MCF 10A (cell line): Measurements from ENCODE around the gene EPHB6. TPM values are rescaled to one million over a fixed set of nuclear protein-coding genes. Genes with fewer than 3 reads are reported as not detected.

Experiments
- BruUV-seq: library from RNA; stranded (reverse); fragments of 400-500 nt; replicated peaks from 2 replicates; lab custom pipeline; 2021; lab: Mats Ljungman, UMichigan
- CTCF ChIA-PET: fragments of 300-600 bp; sonication (Branson Sonifier 250); formaldehyde crosslinking; extraction: SDS; loops from one replicate; lab custom pipeline; 2021; ENCODE audit warnings: antibody characterized with exemption, inconsistent platforms; lab: Yijun Ruan, JAX
- POLR2A ChIA-PET: fragments of 300-600, 350-650 bp; sonication (Branson Sonifier 250); formaldehyde crosslinking; extraction: SDS; loops from one replicate; lab custom pipeline; 2020; ENCODE audit warnings: antibody characterized with exemption, inconsistent platforms; lab: Yijun Ruan, JAX
- DNase-seq: peaks from one replicate; pipeline ENCODE4 v3.0.0-alpha.2; 2018; ENCODE audit not compliant: unreplicated experiment
- H3K27ac Mint-ChIP-seq: one replicate; pipeline ENCODE4 v1.8.0; 2022; ENCODE audit warnings: mild to moderate bottlenecking, low read depth, mixed read lengths; ENCODE audit not compliant: unreplicated experiment
- H3K27me3 Mint-ChIP-seq: one replicate; pipeline ENCODE4 v1.8.0; 2022; ENCODE audit warnings: mixed read lengths; ENCODE audit not compliant: insufficient read depth, unreplicated experiment
- H3K36me3 Mint-ChIP-seq: one replicate; pipeline ENCODE4 v1.8.0; 2022; ENCODE audit warnings: mild to moderate bottlenecking, moderate library complexity, mixed read lengths; ENCODE audit not compliant: insufficient read depth, unreplicated experiment
- H3K4me1 Mint-ChIP-seq: one replicate; pipeline ENCODE4 v1.8.0; 2022; ENCODE audit warnings: mixed read lengths; ENCODE audit not compliant: insufficient read depth, unreplicated experiment
- H3K4me3 Mint-ChIP-seq: one replicate; pipeline ENCODE4 v1.8.0; 2022; ENCODE audit warnings: mild to moderate bottlenecking, moderate library complexity, mixed read lengths; ENCODE audit not compliant: unreplicated experiment
- H3K9me3 Mint-ChIP-seq: one replicate; pipeline ENCODE4 v1.8.0; 2022; ENCODE audit warnings: mixed read lengths; ENCODE audit not compliant: unreplicated experiment
- intact Hi-C: fragments of 100-400 bp; cut with micrococcal nuclease; formaldehyde crosslinking; loops from 2 replicates; pipeline ENCODE4 v1.14.1; 2022
- total RNA-seq: library from RNA; stranded (reverse); gene quantifications from 2 replicates; pipeline ENCODE4 v1.2.3, GENCODE V29; 2022
- TF ChIP-seq, protein P1 (sequence below): fragments of 200-600 bp; IDR thresholded peaks from one replicate; pipeline ENCODE4 v1.8.0; 2022; ENCODE audit warnings: antibody characterized with exemption, mild to moderate bottlenecking; ENCODE audit not compliant: unreplicated experiment

EPHB6 gene
- total RNA-seq, 1 experiment from 2014 or later: 1.4 TPM

DNA sequence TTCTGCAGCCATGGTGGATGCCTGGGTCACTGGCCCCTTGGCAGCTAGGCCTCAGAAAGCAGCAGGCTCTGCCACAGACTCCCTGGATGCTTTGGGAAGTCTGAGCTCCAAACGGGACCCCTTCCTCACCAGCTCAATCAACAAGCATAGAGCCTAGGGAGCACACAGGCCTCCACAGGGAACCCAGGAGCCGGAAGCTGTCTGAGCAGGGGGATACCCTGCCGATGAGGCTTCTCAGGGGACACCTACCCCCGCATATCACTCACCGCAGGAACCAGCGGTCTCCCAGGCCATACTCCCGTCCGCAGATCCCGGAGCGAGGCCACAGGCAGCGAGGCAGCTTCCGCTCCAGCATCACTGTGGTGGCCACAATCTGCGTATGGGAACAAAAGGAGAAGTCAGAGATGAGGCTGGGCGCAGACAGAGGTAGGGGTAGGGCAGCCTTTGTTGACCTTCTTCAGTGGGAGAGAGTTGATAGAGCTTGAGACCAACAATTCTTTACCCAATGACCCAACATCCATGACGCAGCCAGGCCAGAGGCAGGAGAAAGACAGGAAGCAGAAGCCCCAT, 17.3 kb downstream of the EPHB6 start:
- POLR2A ChIA-PET: interaction anchor here (0.7 to 0.9 kb wide), 3 partner anchors 13 to 83 kb away, joined by 3 read pairs; no protein-coding TSS in a partner anchor
- Mint-ChIP-seq H3K27ac (no peak overlapping the region), H3K4me1 (no peaks in the 10 kb centered on the region), H3K36me3 (no peaks in the 10 kb centered on the region), H3K27me3 (peaks cover 18% of the 10 kb centered on the region), H3K9me3 (no peaks in the 10 kb centered on the region), H3K4me3 (no peak overlapping the region)
- BruUV-seq: no TSS peak
- CTCF ChIA-PET: interaction anchor here (0.8 to 5.6 kb wide), 16 partner anchors 9 to 368 kb away, joined by 3 to 48 read pairs (median 6); partner anchors contain the start of gene EPHB6
- no peak for DNase-seq
- intact Hi-C loops: no loop called here
- TF ChIP-seq, protein P1, sequence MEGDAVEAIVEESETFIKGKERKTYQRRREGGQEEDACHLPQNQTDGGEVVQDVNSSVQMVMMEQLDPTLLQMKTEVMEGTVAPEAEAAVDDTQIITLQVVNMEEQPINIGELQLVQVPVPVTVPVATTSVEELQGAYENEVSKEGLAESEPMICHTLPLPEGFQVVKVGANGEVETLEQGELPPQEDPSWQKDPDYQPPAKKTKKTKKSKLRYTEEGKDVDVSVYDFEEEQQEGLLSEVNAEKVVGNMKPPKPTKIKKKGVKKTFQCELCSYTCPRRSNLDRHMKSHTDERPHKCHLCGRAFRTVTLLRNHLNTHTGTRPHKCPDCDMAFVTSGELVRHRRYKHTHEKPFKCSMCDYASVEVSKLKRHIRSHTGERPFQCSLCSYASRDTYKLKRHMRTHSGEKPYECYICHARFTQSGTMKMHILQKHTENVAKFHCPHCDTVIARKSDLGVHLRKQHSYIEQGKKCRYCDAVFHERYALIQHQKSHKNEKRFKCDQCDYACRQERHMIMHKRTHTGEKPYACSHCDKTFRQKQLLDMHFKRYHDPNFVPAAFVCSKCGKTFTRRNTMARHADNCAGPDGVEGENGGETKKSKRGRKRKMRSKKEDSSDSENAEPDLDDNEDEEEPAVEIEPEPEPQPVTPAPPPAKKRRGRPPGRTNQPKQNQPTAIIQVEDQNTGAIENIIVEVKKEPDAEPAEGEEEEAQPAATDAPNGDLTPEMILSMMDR: no peak

DNA sequence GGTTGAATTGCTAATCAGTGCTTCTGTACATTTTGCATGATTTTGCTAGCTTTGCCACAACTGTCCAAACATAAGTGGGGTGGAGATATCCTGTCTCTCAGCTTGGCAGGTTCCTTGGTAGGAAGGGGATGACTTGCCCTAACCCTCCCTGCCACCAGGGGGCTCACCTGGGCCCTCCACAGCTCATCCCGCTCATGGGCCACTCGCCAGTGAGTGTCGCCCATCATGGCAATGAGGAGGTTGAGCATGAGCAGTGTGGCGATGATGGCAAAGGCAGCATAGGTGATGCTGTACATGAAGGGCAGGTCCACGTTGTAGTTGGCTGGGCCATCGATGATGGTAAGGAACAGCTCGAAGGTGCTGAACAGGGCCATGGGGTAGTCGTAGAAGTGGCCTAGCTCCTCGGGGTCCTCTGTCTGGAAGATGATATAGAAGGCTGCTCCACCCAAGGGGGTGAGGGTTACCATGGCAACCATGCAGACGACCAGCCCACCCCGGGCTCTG, 18.5 kb downstream of the EPHB6 start:
- Mint-ChIP-seq H3K4me3 (no peak overlapping the region), H3K4me1 (no peaks in the 10 kb centered on the region), H3K9me3 (no peaks in the 10 kb centered on the region), H3K27me3 (peaks cover 29% of the 10 kb centered on the region), H3K27ac (no peak overlapping the region), H3K36me3 (no peaks in the 10 kb centered on the region)
- no TSS peak for BruUV-seq
- DNase-seq: no peak
- intact Hi-C loops: no loop called here
- CTCF ChIA-PET: interaction anchor here (0.6 to 5.6 kb wide), 14 partner anchors 8 to 367 kb away, joined by 3 to 48 read pairs (median 6); partner anchors contain the start of gene EPHB6
- TF ChIP-seq, protein P1: peak; percentile 24
- POLR2A ChIA-PET: interaction anchor here (0.9 kb wide), 1 partner anchor 14 kb away, joined by 3 read pairs; no protein-coding TSS in a partner anchor

DNA sequence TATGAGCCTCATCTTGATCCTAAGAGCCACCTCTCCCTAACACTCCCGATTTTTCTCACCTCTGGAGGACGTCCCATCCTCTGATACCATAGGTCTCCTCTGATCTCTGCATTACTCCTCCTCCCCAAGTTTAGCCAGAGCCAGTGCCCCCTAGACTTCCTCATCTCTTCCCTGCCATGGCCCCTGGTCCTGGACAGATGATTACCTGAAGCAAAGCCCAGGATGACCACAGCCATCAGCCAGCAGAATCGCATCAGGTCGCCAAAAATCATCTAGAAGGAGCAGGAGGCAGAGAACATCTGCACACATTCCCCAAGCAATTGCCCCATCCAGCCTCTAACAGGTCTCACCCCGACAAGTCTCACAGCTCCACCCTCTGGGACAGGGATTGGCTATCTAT, 19.0 kb downstream of the EPHB6 start:
- CTCF ChIA-PET: interaction anchor here (1.9 to 5.6 kb wide), 6 partner anchors 7 to 132 kb away, joined by 8 to 48 read pairs (median 13); partner anchors contain the start of gene EPHB6

DNA sequence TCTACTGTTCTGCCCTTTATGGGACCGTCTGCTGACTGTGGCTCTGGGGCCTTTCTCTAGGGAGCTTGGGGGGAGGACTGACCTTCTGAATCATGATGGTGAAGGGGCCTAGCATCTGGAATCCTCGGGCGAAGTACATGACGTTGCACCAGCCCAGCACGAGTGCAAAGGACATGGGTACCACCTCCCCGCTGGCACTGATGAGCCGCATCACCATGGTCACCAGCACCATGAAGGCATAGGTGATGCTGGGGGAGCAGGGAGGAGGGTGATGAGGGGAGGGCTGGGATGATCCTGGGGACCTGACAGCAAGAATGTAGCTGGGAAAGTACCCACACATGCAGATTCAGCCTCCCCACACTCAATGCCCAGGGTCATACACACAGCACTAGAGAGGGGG, 19.5 kb downstream of the EPHB6 start:
- TF ChIP-seq, protein P1: no peak
- DNase-seq: no peak
- ChIA-PET POLR2A (no interaction called here), CTCF (interaction anchor here (0.7 to 5.6 kb wide), 6 partner anchors 8 to 132 kb away, joined by 3 to 48 read pairs (median 10); partner anchors contain the start of gene EPHB6)
- Mint-ChIP-seq H3K4me1 (no peaks in the 10 kb centered on the region), H3K9me3 (no peaks in the 10 kb centered on the region), H3K27me3 (peaks cover 39% of the 10 kb centered on the region), H3K36me3 (no peaks in the 10 kb centered on the region), H3K27ac (no peak overlapping the region), H3K4me3 (no peak overlapping the region)
- intact Hi-C loops: no loop called here
- no TSS peak for BruUV-seq

More for the DNA sequence above, 19.0 kb downstream of the EPHB6 start:
- H3K27me3 Mint-ChIP-seq: peaks cover 34% of the 10 kb centered on the region
- H3K9me3 Mint-ChIP-seq: no peaks in the 10 kb centered on the region
- H3K27ac Mint-ChIP-seq: no peak overlapping the region
- POLR2A ChIA-PET: no interaction called here
- H3K36me3 Mint-ChIP-seq: no peaks in the 10 kb centered on the region
- BruUV-seq: no TSS peak
- H3K4me3 Mint-ChIP-seq: no peak overlapping the region
- intact Hi-C loops: no loop called here
- H3K4me1 Mint-ChIP-seq: no peaks in the 10 kb centered on the region
- TF ChIP-seq, protein P1: no peak
- DNase-seq: no peak
